GM19324 (cell line): ENCODE measurements around the gene COA4.
"Not testable (repeated sequence)": the region's sequence is repeated elsewhere in the genome, so short reads cannot be mapped to it uniquely, and the experiment has no call there.

Experiments used
- ATAC-seq: cut with Tn5 transposase; IDR thresholded peaks from one replicate; pipeline ENCODE4 v1.9.1; 2021; ENCODE audit warnings: mild to moderate bottlenecking, moderate library complexity; ENCODE audit not compliant: unreplicated experiment, low FRiP score

Gene COA4

DNA sequence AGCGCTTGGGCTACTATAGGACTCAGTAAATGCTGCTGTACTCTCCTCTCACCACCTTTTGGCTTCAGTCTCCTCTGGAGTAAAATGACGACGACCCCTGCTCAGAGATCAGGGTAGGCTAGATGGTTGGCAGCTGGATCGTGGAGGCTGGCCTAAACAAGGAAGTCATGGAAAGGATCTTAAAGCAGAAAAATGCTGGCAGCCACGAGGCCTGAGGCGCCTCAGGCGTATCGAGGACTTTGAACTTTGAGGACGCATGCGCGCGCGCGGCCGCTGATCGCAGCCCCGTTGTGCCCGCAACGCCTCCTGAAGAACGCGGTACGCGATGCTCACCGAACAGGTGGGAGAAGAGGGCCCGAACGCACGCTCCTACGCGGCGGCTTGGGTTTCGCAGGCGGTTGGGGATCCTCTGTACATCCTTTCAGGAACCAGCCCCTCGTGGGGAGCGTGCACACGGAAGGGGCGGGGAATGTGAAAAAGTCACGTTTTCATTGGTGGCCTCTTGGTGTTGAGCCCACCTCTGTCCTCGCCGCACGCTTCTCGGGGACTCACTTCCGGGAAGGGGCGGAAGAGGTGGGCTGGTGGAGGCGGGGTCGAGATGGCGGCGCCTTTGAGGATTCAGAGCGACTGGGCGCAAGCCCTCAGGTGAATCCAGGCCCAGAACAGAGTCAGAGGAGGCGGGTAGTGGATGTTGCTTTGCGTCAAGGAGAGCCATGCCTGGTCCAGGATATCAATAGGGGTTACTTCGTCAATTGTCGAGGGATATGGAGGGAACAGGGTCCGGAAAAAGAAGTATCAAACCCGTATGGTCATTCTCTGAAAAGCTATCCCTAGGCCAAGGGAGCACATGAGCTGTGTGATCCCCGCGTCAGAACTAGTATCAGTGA, at the start of gene COA4, which contains the start of gene PAAF1:
COA4 (minus strand) TSS at position 423 of the 887 bp plus-strand sequence. CDS start 3,468 bp downstream, outside the sequence.
PAAF1 (plus strand) TSS at position 576 of the 887 bp plus-strand sequence; CDS start at position 599, 23 bp downstream.
- ATAC-seq: peak; percentile 98

DNA sequence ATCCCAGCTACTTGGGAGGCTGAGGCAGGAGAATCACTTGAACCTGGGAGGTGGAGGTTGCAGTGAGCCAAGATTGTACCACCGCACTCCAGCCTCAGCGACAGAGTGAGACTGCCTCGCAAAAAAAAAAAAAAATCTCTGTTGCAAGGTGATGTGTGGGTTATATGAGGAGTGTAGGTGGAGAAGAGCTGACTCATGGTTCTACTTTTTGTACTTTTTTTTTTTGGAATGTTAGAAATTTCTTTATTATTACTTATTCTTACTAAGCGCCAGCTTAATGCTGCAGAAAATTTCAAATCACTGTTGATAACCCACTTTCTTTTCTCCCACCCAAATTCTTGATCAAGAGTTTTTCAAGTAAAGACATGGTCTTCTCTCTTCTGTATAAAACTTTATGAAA, 44.5 kb upstream of the COA4 start:
- no peak for ATAC-seq

DNA sequence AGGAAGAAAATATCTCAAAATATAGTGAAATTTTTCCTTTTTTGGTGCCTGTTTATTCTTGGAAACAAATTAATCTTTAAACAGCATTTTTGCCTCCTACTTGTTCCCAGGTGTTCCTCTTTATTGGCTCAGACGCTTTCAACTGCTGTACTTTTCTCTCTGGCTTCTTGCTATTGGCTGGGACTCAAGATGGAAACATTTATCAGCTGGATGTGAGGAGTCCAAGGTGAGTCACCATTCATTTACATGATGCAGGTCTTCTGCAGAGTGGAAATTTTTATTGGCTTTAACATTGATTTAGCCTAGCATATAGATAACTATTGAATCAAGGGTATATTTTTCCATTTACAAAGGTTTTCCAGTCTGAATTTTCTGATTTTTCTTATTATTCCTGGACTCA, 39.8 kb upstream of the COA4 start:
- ATAC-seq: no peak

DNA sequence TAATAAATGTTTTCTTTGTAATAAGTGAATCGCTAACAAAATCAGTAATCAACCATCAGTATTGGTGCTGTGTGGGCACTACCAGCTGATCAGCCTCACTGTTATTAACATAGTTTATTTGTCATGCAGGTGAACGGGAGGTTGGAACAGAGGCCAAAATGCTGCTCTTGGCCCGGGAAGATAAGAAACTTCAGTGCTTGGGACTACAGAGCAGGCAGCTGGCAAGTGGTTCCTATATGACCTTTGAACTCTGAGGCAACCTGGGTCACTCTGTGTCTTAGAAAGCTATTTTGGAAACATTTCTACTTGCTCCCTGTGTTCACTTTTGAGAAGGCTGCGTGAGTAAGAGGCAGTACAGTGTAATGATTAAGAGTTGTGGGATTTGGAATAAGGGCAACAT, 37.6 kb upstream of the COA4 start:
- no peak for ATAC-seq

DNA sequence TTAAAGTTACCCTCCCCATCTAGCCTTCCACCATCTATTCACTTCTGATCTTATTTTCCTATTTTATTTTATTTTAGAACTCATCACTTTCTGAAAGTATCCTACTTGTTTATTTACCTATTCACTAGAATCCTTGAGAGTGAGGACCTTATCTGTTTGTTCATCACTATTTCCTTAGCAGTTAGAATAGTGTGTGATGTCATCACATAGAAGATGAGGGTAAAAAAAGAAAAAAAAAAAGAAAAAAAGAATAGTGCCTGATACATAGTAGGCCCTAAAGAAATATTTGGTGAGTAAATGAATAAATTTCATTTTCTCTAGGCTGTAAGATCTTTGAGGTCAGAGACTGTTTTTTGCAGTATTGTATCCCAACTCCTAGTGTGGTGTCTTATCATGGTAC, 36.8 kb upstream of the COA4 start:
- no peak for ATAC-seq

DNA sequence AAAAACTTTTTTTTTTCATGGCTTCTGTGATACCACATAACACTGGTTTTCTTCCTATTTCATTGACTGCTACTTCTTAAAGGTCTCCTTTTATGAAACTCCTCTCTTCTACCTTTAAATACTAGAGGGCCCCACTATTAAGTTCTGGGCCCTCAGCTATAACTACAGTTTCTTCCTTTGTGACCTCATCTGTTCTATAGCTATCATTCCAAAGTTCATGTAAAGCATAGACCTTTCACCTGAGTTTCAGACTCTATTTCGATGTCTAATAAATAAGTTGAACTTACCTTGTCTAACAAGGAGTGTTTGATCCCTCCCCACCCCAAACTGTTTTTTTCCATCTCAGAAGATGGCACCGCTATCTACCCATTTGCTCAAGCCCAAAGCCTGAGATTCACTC, 35.4 kb upstream of the COA4 start:
- no peak for ATAC-seq

DNA sequence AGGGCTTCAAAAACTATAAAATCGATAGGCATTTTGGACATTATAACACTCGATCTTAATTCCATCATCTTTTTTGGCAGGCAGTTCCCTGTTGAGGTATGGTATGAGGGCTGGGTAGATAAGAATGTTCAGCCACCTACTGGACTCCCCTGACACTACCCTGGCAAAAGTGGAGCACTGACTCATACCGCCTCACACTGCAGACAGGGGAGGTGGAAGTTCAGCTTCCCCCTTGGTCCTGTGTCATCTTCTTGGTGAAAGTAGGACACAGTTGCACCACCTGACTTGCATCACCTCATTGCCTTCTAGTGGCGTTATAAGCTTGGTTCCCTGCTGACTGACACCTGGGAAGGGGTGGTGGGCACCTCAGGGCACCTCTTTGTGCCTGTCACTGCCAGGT, 30.5 kb upstream of the COA4 start:
- ATAC-seq: no peak

DNA sequence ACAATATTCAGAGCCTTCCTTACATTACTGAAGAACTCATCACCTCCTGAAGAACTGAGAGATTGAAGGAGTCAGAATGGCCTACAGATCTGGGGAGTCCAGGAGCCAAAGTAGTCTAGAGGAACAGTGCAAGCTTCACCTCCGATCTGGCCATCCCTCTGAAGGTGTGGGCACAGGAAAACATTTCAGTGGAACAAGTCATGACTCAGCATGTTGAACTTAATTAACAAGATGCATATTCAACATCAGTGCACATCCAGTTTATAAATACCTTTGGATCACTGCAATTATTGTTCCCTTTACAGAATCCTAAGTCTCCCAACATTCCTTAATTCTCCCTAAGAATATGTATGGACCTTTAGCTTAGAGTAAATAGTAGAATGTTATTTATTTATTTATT, 25.7 kb upstream of the COA4 start:
- no peak for ATAC-seq

DNA sequence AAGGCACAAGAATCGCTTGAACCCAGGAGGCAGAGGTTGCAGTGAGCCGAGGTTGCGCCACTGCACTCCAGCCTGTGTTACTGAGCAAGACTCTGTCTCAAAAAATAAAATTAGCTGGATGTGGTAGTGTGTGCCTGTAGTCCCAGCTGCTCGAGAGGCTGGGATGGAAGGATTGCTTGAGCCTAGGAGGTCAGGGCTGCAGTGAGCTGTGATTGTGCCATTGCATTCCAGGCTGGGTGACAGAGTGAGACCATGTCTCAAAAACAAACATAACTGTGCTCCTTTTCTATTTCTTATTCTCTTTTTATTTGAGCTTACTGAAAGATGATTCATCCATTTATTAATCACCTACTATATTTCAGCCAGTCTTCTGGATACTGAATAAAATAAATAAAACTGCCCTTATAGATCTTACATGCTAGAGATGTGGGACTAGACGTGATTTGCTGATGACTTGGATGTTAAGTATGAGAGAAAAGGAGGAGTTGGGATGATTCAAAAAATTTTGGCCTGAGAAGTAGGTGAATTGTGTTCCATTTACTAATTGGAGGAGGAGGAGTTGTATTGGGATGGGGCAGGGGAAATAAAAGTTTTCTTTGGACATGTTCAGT, 18.2 kb upstream of the COA4 start:
- ATAC-seq: no peak

DNA sequence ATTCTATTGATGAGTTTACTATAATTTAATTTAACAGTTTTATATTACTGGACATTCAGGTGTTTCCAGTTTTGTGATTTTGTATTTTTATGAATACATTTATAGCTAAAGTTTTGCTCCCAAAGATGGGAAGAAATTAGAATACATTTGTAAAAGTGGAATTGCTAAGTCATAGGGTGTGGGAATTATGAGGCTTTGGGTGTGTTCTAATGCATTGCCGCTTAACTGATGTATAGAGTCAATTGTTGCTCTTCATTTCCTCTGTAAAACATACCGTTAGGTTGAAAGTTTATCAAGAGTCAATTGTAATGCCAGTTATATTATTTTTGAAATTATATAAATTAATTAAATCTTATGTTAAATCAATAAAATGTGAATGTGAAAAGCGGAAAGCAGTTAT, 16.4 kb upstream of the COA4 start:
- ATAC-seq: no peak

DNA sequence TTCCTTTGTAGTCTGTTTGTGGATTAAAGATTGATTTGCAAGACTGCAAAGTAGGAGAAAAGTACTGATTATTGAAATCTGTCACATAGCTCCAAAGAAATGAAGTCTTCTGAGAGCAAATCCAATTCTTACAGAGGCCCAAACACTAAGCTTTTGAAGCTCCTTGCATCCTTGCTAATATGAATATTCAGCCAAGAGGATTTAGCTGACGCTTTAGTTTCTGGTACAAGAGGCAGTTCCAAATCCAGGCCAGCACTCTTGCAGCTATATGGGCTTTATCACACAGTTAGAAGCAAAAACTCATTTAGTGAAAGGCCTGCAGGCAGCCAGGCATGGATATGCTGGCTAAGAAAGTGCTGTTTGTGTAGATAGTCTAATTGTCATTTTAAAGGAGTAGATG, 12.9 kb upstream of the COA4 start:
- ATAC-seq: no peak

DNA sequence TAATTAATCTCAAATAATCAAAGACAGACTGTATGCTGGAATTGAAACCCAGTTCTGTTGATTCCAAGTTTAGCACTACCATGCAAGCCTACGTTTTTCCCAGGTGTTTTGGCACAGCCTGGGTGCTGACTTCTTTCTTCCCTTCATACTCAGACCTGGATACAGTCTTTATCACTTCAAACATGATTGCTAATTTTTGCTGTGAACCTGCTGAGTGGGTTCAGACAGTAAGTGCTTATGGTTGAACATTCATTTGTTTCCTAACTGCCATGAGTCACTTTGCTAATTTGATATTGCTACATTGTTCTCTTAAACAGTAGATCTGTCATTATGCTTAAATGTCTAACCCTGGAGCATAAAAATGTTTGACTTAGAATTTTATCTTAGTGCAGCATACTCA, 12.4 kb upstream of the COA4 start:
- ATAC-seq: no peak

DNA sequence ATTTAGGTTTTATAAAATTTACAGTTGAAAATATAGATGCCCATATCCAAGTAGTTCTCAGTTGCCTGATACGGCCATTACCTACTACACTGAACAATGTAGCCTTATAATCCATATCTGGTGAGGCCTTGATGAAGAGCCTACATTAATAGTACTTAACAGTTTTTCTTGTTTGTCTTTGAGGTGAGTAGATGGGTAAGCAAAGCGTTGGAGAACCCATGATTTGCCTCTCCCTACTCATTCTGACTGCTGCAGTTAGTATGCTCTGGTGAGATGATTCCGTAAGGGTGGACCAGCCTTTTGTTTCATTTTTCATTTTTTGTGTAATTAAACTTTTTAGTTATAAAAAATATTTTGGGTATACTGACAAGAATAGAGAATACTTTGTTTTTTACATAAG, 11.6 kb upstream of the COA4 start:
- no peak for ATAC-seq

DNA sequence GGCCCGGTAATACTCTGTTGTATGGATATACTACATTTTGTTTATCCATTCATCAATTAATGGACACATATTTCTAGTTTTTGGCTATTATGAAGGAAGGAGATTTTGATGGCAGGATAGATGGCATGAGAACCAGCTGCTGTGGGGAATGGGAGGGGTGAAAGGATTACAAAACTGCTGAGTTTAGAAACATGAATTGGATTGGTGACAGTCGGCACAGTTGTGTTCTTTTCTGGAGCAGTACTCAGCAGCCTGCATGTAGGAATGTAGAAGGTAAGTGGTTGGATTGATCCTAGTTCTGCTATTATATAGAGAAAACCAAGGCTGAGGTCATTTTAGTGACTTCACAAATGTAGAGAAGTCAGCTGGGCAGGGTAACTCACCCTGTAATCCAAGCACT, 7.2 kb upstream of the COA4 start:
- ATAC-seq: no peak

DNA sequence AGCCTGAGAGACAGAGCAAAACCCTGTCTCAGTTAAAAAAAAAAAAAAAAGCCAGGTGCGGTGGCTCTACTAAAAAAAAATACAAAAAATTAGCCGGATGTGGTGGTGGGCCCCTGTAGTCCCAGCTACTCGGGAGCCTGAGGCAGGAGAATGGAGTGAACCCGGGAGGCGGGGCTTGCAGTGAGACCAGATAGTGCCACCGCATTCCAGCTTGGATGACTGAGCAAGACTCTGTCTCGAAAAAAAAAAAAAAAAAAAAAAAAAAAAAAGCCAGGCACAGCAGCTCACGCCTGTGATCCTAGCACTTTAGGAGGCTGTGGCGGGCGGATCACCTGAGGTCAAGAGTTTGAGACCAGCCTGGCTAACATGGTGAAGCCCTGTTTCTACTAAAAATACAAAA, 3.8 kb upstream of the COA4 start:
- ATAC-seq: not testable (repeated sequence)

DNA sequence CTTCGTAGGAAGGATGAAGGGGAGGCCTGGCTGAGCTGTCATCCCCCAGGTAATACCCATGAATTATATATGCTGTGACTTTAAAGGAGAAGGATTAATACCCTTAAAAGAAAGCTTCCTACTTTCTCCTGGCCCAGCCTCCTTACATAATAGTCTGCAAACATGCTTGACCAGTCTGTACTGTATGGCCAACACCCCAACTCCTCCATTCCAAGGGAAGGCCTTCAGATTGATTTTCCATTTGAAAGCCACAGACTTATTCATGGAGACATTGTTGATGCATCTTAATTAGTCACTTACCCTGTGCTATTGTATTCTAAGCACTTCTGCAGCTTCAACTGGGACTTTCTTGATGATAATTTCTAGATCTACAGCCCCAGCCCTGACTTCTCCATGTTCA, 2.1 kb upstream of the COA4 start:
- ATAC-seq: no peak

DNA sequence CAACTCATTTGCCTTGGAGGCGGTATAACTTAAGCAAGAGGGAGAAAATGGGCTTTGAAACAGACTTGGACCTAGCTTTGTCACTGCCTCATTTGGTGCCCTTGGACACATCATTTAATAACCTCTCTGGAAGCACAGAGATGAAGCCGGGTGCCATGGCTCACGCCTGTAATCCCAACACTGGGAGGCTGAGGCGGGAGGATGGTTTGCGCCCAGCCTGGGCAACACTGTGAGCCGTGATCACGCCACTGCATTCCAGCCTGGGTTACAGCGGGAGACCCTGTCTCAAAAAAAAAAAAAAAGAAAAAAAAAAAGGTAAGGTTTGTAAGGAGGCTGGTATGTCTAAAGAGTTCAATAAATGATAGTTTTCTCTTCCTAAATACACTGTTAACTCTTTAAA, 806 bp downstream of the COA4 start:
- no peak for ATAC-seq

DNA sequence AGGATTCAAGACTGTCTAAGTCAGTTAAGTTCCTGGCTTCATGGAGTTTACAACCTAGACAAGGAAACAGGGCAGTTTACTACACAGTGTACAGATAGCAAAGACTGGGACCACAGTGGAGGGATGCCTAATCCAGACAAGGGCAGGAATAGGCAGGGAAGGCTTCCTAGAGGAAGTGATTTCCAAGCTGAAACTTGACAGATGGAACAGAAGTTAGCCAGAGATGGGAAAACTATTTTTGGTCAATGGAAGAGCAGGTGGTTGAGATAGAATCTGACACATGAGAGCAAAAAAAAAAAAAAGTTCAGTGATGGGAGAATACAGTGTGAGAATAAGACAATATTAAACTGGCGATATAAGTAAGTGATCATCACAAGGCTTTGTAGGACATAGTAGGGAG, 1.3 kb downstream of the COA4 start:
- no peak for ATAC-seq

DNA sequence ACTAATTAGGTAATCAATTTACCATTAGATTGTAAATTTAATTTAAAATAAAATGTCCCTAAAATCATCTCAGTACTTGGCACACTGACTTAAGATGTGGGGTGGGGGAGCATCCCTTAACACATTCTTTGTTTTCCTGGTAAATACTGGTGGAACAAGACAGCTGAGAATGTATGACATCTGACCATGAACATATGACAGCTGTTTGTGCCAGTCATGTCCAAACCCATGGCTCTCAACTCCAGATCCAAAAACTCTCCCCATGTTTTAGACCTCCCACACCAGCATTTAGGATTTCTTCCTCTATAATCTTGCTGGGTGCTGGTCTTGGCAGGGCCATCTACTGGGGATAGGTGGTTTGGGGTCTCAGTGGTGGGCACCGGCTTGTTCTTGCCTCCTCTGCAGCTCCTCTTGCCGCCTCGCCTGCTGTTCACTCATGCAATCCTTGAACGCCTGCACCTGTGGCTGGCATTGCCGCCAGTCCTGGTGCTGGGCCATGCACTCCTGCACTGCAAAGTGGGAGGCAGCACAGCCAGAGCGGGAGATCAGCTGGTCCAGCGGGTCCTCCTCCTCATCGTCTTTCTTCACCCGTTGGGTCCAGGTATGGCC, 3.8 kb downstream of the COA4 start:
- no peak for ATAC-seq

DNA sequence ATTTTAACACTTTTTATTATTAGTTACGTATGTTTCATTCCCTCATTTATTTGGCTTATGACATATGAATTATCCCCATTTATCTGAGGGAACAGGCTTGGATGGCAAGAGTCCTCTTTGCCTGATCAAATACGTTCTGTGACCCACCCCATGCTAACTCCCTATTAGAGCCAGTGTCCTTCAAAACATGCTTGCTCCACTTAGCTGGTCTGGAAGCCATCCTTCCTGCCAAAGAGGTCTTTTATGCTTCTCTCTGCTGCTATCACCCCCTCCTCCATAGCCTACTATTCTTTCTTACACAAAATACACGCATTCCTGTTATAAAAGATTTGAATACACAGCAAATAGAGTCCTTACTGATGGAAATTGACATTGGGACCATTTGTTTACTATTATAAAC, 6.4 kb downstream of the COA4 start:
- no peak for ATAC-seq

DNA sequence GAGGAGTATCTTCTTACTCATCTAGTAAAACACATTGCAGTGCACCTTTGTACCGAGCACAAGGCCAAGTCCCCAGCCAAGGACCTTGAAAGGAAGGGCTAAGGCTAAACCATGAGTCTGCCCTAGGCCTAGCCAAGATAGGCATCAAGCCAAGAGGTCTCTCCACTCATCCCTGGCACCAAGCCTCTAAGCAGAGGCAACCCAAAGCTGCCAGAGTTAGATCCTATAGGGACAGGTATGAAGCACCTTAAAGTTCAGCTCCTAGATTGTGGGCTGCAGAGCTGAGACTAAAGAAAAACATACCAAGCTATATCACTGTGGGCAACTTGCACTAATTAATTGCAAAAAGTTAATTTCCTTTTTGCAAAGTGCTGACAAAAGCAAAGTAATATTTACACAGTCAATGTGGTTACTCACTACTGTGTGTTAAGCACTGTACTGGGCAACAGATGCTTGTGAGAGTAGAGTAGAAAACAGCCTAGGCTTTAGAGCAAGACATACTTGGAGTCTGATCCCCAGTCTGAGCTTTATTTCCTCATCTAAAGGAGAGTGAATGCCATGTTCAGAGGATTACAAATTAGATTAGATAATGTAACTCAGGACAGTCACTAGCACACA, 7.2 kb downstream of the COA4 start:
- ATAC-seq: no peak
